ENCODE results near the gene ZFYVE1.

DNA sequence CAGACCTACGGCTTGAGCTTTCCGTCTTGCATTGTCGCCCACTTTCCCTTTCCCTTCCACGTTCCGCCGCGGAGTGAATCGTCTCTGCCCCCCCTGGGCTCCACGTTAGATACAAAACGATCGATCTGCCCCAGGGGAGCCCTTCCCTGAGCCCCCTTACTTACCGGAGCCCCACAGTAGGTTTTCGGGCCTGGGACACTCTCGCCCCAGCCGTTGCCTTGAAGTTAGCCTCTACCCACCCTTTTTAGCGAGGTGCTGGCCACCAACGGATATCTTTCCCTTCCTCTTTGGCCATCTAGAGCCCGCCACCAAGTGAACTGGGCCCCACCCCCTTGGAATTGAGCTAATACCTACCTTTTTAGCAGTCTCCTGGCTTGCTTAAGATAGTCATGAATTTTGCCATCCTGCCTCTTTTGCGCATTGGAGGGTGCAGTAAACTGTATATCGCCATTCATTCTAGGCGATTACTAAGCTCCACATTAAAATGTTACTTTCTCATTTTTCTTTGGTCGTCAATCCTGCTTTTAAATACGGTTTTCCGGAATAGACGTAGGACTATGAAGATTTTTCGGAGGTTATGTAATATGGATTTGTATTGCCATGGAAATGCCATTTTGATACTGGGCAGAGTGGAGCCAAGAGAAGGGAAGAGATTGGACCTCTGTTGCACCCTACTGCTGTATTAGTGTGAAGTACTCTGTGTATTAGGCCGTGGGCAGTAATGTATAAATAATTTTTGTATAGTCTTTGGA is 32.2 kb upstream of the ZFYVE1 start:
- TF ChIP-seq ESRRA (IDR thresholded peaks at IDR 0.05; ENCODE audit: borderline replicate concordance, low read length) (no peak), MYC (IDR thresholded peaks at IDR 0.05; ENCODE audit: borderline replicate concordance, low read length) (no peak), CTCF (IDR thresholded peaks at IDR 0.05) (no peak), CHD4 (IDR thresholded peaks at IDR 0.05; ENCODE audit: borderline replicate concordance) (no peak), EHMT2 (IDR thresholded peaks at IDR 0.05; ENCODE audit: low read depth) (no peak)

Data from A549 (cell line).